Activated naive CD4-positive, alpha-beta T cell treated with anti-CD3 and anti-CD28 coated beads for 36 hours (primary cell): ENCODE data around the gene ZC3H12C. TPM values are rescaled to one million over a fixed set of nuclear protein-coding genes. Genes with fewer than 3 reads are reported as not detected.

ENCODE experiments used
- total RNA-seq, 2 experiments: library from RNA; stranded (reverse); gene quantifications; one replicate each; pipeline ENCODE4 v1.2.3, GENCODE V29; 2021

Gene ZC3H12C
- total RNA-seq, 2 experiments from 2014 or later = not detected

Other genes starting within 250 kb of the ZC3H12C start
- 10 to 100 TPM; 35.2 to 37.4 TPM for gene RDX, start 203.2 kb downstream of the ZC3H12C start, total RNA-seq